Muscle layer of colon (tissue), 2 donors: ENCODE data around the gene DAPK1.
A peak's percentile ranks its signal among the peaks of the same experiment; 100 is the strongest.

ENCODE experiments used
- H3K27ac ChIP-seq: one replicate; pipeline ENCODE4 v1.7.0; 2013; ENCODE audit warnings: low read depth, mild to moderate bottlenecking, low read length, moderate library complexity
- H3K27me3 ChIP-seq, 2 donors: one replicate each; pipeline ENCODE4 v1.7.0; 2013; ENCODE audit warnings: low read length in 2 of 2, mild to moderate bottlenecking in 2 of 2; ENCODE audit not compliant: insufficient read depth in 2 of 2, control insufficient read depth in 1 of 2
- H3K36me3 ChIP-seq: one replicate; pipeline ENCODE4 v1.7.0; 2013; ENCODE audit warnings: mild to moderate bottlenecking, low read length; ENCODE audit not compliant: insufficient read depth
- H3K4me1 ChIP-seq: one replicate; pipeline ENCODE4 v1.7.0; 2013; ENCODE audit warnings: mild to moderate bottlenecking, low read length; ENCODE audit not compliant: insufficient read depth
- H3K4me3 ChIP-seq, 2 donors: one replicate each; pipeline ENCODE4 v1.7.0; 2013; ENCODE audit warnings: low read length in 2 of 2, low read depth in 1 of 2, mild to moderate bottlenecking in 1 of 2, moderate library complexity in 1 of 2
- H3K9ac ChIP-seq: one replicate; pipeline ENCODE4 v1.7.0; 2013; ENCODE audit warnings: low read length
- H3K9me3 ChIP-seq: one replicate; pipeline ENCODE4 v1.7.0; 2013; ENCODE audit warnings: mild to moderate bottlenecking, low read length
- donor health status: abdominal sarcoma.
- donor health status: Adenocarcinoma of cecum.

DAPK1 gene

GRCh38 chr9:87588339-87588738 lies 90.7 kb downstream of the DAPK1 start:
- Histone ChIP-seq H3K4me1 (peaks cover 34% of the 10 kb centered on the region), H3K27me3 (no peaks in the 10 kb centered on the region), H3K36me3 (no peaks in the 10 kb centered on the region), H3K27ac (no peak overlapping the region), H3K9ac (no peak overlapping the region), H3K4me3 (no peak overlapping the region), H3K9me3 (no peaks in the 10 kb centered on the region)

- Histone ChIP-seq H3K9ac (no peak overlapping the region), H3K27ac (no peak overlapping the region), H3K4me3 (no peak overlapping the region), H3K4me1 (peaks cover 48% of the 10 kb centered on the region), H3K36me3 (no peaks in the 10 kb centered on the region), H3K9me3 (no peaks in the 10 kb centered on the region), H3K27me3 (no peaks in the 10 kb centered on the region)
These were observed 93.3 kb downstream of the DAPK1 start for GRCh38 chr9:87590996-87591395.

- Histone ChIP-seq H3K4me3 (peak overlapping the region in 1 of 2 donors; percentile 46), H3K27ac (peak overlapping the region; percentile 89), H3K36me3 (no peaks in the 10 kb centered on the region), H3K27me3 (no peaks in the 10 kb centered on the region), H3K9ac (no peak overlapping the region), H3K9me3 (no peaks in the 10 kb centered on the region), H3K4me1 (peaks cover 58% of the 10 kb centered on the region)
These were observed 95.1 kb downstream of the DAPK1 start for GRCh38 chr9:87592554-87593358.

- Histone ChIP-seq H3K9ac (no peak overlapping the region), H3K4me1 (peaks cover 65% of the 10 kb centered on the region), H3K27ac (peak overlapping the region; percentile 89), H3K36me3 (no peaks in the 10 kb centered on the region), H3K4me3 (no peak overlapping the region), H3K27me3 (no peaks in the 10 kb centered on the region), H3K9me3 (no peaks in the 10 kb centered on the region)
These were observed 95.8 kb downstream of the DAPK1 start for GRCh38 chr9:87593359-87593980.

- H3K9ac ChIP-seq, result no peak overlapping the region
- no peak overlapping the region for H3K4me3 ChIP-seq
- H3K9me3 ChIP-seq, result no peaks in the 10 kb centered on the region
- no peaks in the 10 kb centered on the region for H3K36me3 ChIP-seq
- no peaks in the 10 kb centered on the region for H3K27me3 ChIP-seq
- peak overlapping the region; percentile 89 for H3K27ac ChIP-seq
- peaks cover 72% of the 10 kb centered on the region for H3K4me1 ChIP-seq
These were observed 96.5 kb downstream of the DAPK1 start for GRCh38 chr9:87594194-87594593.

DNA sequence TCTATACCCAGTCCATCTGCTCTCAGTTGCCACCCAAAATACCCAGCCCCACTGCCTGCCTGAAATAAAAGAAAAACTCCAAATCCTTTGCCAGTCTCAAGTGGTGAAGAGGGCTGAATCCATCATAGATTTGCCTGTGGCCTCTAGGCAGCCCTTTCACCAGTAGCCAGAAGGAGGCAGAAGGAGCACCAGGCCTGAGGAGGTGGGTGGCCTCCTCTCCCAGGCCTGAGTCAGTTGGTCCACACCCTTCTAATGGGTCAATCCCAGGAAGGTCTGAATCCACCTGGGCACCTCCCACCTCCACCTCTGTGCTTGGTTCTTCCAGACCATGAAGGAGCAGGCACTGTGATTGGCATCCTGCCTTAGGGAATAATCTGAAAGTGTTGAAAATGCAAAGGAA lies 97.0 kb downstream of the DAPK1 start:
- H3K36me3 ChIP-seq, result no peaks in the 10 kb centered on the region
- peak overlapping the region; percentile 89 for H3K27ac ChIP-seq
- peaks cover 77% of the 10 kb centered on the region for H3K4me1 ChIP-seq
- no peaks in the 10 kb centered on the region for H3K9me3 ChIP-seq
- peak overlapping the region in 1 of 2 donors; percentile 25 for H3K4me3 ChIP-seq
- H3K9ac ChIP-seq, result no peak overlapping the region
- no peaks in the 10 kb centered on the region for H3K27me3 ChIP-seq

DNA sequence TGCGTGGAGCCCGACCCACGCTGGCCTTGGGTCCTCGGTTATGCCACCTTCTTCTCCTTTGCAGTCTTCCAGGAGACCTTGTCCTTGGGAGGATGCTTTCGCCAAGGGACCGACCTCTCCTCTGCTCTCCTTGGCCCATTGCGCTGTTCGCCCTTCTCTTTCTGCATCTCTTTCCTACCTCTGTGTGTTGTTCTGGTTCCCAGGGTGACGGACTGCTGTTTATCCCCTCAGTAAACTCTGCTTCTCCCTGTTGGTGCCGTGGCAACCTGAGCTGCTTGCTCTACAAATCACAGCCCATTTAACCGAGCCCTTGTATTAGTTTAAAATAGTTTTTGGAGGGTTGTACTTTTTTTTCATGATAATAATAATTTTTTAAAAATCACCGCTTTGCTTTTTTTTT lies 97.9 kb downstream of the DAPK1 start:
- no peaks in the 10 kb centered on the region for H3K36me3 ChIP-seq
- H3K27ac ChIP-seq, result peak overlapping the region; percentile 89
- no peak overlapping the region for H3K9ac ChIP-seq
- H3K27me3 ChIP-seq, result no peaks in the 10 kb centered on the region
- H3K4me1 ChIP-seq, result peaks cover 86% of the 10 kb centered on the region
- H3K9me3 ChIP-seq, result no peaks in the 10 kb centered on the region
- H3K4me3 ChIP-seq, result no peak overlapping the region

- Histone ChIP-seq H3K9ac (no peak overlapping the region), H3K36me3 (no peaks in the 10 kb centered on the region), H3K4me1 (peaks cover 97% of the 10 kb centered on the region), H3K9me3 (no peaks in the 10 kb centered on the region), H3K27ac (peak overlapping the region; percentile 81), H3K27me3 (no peaks in the 10 kb centered on the region), H3K4me3 (no peak overlapping the region)
These were observed 99.2 kb downstream of the DAPK1 start for GRCh38 chr9:87596862-87597261.

- H3K4me1 ChIP-seq, result peaks cover 98% of the 10 kb centered on the region
- H3K27me3 ChIP-seq, result no peaks in the 10 kb centered on the region
- no peaks in the 10 kb centered on the region for H3K36me3 ChIP-seq
- H3K4me3 ChIP-seq, result no peak overlapping the region
- no peaks in the 10 kb centered on the region for H3K9me3 ChIP-seq
- peak overlapping the region; percentile 14 for H3K9ac ChIP-seq
- H3K27ac ChIP-seq, result peak overlapping the region; percentile 81
These were observed 100.2 kb downstream of the DAPK1 start for GRCh38 chr9:87597710-87598443.

- no peaks in the 10 kb centered on the region for H3K27me3 ChIP-seq
- H3K36me3 ChIP-seq, result peaks cover 3% of the 10 kb centered on the region
- no peak overlapping the region for H3K9ac ChIP-seq
- H3K4me3 ChIP-seq, result peak overlapping the region in 1 of 2 donors; percentile 21
- no peaks in the 10 kb centered on the region for H3K9me3 ChIP-seq
- H3K4me1 ChIP-seq, result peaks cover 92% of the 10 kb centered on the region
- H3K27ac ChIP-seq, result peak overlapping the region; percentile 68
These were observed 102.4 kb downstream of the DAPK1 start for GRCh38 chr9:87599901-87600610.

- Histone ChIP-seq H3K27me3 (no peaks in the 10 kb centered on the region), H3K27ac (peak overlapping the region; percentile 68), H3K4me1 (peaks cover 90% of the 10 kb centered on the region), H3K9me3 (no peaks in the 10 kb centered on the region), H3K9ac (no peak overlapping the region), H3K36me3 (peaks cover 11% of the 10 kb centered on the region), H3K4me3 (no peak overlapping the region)
These were observed 103.5 kb downstream of the DAPK1 start for GRCh38 chr9:87601176-87601575.
